GM12878 (cell line): ENCODE data around the gene EXOC4.

Experiments
- NFYB ChIP-seq: IDR thresholded peaks from 2 replicates; pipeline ENCODE4 v1.6.1; 2011; ENCODE audit warnings: low read depth, mild to moderate bottlenecking, low read length, improper control_type of control experiment, moderate library complexity; ENCODE audit not compliant: insufficient read depth
- STAT3 ChIP-seq: IDR thresholded peaks from 2 replicates; pipeline ENCODE4 v1.6.1; 2011; ENCODE audit warnings: low read depth, low read length, improper control_type of control experiment

DNA sequence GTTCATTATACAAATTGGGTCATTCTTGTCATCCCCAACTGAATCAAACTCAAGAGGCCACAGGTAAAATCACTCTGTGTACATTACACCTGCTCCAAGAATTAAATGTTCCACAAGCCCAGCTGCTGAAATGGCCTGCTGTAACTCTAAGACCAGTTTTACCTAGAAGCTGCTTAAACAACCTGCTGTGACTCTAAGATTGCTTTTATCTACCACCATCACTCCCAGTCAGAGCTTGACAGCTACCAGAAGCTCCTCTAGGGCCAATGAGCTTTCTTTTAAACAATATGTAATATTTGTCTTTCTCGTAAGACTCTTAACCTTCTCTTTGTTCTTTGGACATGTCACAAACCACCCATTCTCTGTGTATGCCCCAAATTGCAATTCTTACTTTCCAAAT, 732.4 kb downstream of the EXOC4 start:
- TF ChIP-seq NFYB (no peak), STAT3 (no peak)
